NCI-H446 (cell line): ENCODE measurements around the gene RHCG.
A peak's percentile ranks its signal among the peaks of the same experiment; 100 is the strongest.

Experiments used
- DNase-seq, 2 experiments: peaks; one replicate each; lab custom pipeline; 2025; lab: John Stamatoyannopoulos, UW

Gene RHCG

DNA sequence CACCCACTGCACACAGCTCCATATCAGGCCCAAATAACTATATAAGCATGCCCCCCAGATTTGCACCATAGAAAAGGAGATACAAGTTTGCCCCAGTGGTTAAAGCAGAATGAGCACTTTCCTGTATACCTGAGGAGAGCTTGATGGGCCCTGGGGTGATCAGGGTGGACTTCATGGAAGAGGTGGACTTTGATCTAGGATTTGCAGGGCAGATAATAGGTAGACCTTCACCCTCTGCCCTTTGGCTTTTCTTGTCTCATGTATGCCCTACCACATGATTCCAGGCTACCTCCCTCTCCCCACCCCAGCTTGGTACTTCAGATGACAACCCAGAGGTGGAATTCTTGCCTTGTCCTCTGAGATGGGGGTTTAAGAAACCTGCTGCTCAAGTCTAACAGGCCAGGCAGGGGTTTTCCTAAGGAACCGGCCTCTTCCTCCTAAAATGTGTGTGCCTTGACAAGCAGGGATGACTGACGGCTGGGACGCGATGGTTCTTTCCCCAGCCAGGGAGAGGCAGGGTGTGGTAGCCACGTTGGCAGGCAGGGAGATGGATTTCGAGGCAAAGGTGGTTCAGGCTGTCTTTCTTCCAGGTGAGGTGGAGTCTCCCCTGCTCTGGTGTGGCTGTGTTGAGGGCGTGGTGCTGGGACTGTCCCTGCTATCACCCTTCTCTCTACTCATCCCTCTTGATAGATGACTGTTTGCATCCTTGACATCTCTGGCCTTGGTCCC is 6.6 kb upstream of the RHCG start:
- DNase-seq = no peak

DNA sequence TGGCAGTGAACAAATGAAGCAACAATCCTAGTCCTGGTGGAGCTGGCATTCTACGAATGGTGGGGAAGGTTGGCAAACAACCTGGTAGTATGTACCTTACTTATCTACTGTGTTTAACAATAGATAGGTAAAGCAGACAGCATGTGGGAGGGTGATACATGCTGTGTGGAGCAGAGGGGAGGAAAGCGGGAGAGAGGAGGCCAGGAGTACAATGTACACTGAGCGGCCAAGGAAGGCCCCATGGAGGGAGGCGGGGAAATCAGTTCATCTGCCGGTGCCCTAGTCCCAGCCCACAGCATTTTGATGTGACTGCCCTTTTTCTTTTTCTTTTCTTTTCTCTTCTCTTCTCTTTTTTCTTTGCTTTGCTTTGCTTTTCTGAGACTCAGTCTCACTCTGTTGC is 5.3 kb upstream of the RHCG start:
- DNase-seq = no peak

DNA sequence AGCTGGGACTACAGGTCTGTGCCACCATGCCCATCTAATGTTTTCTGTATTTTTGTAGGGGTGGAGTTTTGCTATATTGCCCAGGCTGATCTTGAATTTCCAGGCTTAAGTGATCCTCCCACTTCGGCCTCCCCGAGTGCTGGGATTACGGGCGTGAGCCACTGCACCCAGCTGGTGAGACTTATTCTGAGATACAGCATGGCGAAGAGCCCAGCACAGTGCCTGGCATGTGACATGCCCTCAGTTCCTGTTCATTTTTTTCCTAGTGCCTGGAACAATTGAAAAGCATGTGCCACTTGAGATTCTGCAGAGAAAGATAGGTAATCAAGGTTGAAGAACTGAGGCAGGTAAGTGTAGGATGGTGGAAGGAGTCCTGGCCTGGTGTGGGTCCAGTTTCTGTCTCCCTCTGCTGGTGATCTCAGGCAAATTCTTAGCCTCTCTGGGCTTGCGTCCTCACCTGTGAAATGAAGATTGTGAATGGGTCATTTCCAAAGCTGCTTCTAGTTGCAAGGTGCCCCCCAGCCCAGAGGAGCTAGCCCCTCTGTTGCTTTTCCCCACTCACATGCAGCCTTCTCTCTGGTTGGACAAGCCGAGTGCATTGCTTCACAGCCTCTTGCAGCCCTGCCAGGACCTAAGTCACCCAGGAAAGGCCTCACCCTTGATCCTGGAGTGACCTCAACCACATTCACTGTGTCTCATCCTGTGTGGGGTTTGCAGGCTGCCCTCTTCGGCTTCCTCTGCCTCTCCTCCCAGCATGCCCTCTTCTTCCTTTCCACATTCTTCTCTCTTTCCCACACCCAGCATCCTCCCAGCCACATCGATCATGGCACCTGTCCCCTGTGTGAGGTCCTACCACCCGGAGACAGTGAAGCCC is 4.3 kb upstream of the RHCG start:
- no peak for DNase-seq

DNA sequence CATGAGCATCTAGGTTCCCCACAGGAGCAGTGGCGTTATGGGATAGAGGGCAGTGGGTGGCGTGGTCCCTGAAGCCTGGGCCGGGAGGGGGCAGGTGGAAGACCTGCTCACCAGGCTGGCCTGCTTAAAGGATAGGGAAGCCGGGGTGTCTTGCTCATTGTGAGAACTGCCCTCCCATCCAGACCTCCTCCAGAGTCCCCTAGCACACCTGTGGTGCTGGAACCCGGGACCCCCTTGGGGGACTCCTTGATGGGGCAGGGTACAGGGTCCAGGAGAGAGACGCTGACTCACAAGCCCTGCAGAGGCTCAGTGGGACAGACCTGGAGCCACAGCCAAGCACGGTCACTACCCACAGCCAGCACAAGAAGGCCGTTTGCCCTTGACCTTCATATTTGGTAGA is 2.8 kb upstream of the RHCG start:
- no peak for DNase-seq

DNA sequence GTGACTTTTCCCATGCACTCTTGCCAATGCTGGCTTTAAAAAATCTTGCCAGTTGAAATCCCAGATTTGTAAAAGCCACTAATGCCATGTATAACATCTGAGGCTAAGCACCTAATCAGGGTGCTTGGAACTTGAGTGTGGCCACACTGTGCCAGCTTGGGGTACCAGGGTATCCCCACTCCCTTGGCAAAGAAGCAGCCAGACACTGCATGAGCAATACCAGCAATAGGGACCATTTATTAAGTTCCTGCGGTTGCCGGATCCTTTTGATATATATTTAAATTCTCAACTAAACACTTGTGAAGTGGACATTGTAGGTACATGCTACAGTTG is 2.2 kb upstream of the RHCG start:
- DNase-seq = no peak

DNA sequence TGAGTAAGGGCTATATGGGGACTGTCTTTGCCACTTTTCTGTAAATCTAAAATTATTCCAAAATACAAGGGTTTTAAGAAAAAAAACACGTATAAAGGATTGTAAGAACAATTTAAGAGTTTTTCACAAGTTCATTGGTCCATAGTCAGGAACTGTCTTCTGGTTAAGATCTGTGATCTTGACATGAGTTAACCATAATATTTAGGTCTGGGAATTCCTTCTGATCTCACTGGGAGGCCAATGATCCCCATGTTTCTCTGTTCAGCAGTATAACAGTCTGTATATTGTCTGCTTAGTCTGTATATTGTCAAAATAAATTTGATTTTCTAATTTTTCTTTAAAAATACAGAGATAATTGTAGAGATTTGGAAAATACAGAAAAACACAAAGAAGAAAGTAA is 848 bp upstream of the RHCG start:
- DNase-seq = no peak

DNA sequence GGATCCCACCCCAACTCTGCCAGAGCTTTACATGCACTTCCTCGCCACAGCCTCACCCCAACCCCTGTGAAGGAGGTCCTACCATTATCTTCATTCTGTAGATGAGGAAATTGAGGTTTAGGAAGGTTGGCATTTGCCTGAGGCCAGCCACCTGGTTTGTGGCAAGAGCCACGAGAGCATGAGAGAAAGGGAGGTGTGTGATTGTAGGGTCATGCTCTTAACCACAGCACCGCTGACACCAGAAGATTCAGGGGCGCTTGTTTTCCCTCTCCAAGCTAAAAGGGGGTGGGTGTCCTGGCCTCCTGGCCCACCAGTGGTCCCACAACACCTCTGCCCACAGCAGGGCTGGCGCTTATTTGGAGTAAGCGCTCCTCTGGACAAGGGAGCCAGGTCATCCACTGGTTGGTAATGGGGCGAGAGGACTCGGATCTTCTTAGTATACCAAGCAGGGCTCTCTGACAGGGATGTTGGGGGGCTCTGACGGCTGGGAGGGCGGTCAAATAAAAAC is 691 bp downstream of the RHCG start:
- no peak for DNase-seq

DNA sequence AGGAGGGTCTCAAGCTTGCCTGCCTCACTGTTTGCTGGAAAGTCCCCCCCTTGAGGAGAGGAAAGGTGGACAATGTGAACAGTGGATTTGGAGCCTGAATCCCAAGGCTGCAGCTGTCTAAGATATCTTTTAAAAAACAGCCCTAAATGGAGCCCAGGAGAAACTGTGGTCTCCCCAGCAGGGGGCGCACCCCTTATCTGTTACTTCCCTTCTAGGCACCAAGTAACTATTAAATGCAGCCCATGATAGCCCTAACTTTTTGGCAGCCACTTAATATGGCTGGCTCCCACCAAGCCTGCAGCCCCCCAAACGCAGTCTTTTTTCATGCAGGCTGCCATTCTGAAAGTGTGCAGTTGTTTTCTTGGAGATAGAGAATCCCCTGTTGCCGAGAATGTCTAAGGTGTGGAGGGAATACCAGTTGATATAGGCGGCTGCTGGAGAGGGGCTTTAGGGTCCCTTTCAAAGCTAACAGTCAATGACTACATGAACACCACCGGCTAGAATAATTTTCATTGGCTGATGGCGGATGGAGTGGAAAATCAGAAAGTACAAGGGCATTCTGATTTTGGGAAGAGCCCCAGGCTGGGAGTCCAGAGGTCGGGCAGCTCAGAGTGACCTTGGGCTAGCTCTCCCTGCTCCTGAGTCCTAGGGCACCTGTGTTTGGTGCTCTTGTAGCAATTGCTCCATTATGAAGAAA is 1.3 kb downstream of the RHCG start:
- no peak for DNase-seq

DNA sequence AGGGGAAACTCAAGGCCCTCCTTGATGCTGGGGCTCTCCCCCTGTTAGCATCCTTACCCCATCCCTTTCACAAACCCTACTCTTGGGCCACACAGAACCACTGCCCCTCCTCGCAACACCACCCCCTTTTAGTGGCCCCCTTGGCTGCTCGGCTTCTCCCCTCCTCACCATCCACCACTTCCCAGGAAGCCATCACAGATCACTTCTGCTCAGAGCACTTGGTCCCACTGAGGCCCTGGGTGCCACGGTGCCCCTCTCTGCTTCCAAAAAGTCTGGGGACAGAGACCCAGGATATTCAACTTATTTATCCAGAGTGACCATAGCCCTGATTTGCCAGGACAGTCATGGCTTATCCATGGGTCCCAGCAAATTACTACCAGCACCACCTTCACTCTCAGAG is 2.4 kb downstream of the RHCG start:
- no peak for DNase-seq

DNA sequence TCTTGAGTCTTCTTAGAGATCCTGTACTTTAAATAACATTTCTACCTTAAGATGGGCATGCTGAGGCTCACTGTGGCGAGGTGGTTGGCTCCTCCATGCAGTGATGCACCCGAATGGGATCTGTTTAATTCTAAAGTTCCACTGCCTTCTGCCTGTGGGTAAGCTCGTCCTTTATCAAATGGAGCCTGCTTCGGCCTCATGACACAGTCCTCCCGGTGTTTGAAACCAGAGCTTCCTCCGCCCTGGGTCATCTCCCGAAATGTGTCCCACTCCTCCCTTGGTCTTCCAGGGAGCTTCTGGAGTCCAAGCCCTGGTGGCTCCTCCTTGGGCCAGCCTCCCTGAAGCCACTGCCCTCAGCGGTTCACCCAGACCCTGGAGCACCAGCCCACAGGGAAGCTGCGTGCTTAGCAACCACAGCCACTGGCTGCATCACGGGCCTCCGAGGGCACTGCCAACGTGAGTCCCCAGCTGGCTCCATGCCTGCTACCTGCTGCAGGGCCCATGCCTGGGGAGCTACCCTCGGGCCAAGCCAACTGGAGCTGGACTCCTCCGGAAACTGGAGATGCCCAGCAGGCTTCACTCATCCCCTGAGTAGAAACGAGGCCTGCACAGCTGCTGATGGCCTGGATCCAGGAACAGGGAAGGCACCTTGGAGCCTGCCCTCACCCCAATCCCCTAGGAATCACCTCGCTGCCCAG is 3.3 kb downstream of the RHCG start:
- peak in 1 of 2 experiments; percentile 28 for DNase-seq

DNA sequence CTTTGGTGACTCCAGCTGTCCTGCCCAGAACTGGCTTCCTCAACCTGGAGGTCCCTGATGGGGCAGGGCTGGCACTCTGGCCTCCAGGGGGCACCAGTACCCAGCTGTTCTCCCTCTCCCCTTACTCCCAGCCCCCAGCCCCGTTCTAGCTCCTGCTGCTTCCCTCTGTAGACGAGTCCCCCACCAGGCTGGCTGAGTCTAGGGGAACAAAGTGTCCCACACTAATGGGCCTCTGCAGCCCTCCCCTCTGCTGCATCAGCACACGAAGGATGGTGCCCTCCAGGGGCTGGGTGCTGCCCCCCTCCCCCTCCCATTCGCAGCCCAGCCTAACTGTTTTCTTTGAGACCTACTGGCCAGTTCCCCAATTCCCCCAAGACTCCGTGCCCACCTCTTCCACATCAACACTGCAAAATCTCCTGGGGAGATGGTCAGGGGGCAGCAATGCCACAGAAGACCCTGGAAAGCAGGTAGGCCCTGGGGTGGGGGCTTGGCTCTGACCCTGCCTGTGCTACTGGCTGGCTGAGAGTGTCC is 4.2 kb downstream of the RHCG start:
- peak in 1 of 2 experiments; percentile 2 for DNase-seq

DNA sequence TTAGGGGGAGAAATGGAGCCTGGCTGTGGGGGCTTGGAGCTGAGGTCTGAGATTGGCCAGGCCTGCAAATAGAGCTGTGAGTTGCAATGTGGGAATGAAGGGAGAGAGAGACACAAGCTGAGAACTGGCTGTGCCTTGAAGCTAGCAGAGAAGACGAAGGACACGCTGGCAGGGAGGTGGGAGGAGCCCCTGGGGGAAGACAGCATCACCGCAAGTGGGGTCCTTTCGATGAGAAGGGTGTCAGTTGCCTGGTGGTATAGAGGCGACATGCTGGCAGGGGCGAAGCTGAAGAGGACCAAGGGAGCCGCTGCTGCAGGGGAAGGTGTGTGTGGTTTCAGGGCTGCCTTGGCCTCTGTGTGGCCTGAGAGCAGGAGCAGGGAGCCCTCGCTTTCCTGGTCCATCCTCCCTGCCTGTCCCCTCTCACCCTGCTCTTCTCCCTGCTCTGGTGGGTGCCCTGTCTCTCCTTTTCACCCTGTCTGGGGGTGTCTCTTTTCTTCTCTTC is 5.5 kb downstream of the RHCG start:
- DNase-seq = no peak

DNA sequence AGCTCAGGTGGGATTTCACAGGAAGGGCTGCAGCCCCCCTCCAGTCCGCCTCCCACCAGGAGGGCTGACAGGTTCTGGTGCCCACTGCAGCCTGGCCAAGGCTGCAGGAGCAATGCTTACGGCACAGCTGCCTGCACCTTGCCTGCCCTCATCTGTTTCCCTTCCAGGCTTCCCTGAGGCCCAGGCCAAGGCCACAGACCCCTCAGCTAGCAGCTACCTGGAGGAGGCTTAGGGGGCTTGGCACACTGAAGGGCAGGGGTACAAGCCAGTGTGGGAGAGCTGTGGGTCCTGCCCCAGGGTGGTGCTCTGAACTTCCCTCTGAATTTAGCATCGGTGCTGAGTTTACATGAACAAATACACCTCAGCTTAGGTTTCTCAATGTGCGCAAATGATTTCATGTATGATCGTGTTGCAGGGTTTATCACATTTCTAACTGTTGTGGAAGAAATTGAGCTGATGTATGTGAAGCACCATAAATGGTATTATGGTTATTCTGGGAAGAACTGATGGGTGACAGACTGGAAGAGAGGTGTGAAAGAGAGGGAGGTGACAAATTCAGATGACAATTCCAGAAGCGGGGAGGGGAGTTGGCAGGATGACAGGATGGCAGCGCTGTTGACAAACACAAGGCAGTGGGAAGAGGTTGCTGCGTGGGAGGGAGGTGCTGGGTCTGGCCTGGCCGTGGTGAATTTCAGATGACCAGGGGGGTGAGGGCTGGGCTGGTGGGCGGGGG is 6.1 kb downstream of the RHCG start:
- no peak for DNase-seq

DNA sequence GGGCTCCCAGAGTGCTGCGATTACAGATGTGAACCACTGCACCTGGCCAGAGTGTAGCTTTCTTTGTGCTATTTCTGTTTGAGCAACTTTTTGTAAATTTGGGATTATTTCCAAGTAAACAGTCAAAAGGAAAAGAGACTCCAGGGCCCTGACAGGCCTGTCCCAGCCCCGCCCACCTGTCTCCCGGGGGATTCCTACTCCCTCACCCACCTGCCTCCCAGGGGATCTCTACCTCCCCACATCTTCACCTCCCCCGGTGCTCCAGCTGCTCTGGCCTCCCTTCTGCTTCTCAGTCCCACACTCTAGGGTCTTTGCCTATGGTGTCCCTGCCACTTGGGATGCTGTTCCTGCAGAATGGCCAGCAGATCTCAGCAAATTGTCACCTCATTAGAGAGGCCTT is 7.0 kb downstream of the RHCG start:
- DNase-seq = no peak

DNA sequence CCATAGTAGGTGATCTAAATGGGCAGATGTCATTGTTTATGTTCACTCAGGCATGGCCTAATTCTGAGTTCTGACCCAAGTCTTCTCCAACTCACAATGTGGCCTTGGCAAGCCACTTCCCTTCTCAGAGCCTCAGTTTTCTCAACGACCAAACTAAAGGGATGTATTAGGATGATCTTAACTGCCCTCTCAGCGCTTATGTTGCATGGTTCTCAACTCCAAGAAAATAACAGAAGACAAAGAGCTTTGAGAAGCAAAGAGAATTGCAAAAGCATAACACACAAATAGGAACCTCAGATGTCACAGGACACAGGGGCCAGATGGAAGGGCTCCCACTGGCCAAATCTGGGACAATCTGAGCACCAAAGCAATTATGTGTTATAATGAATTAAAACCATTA is 8.6 kb downstream of the RHCG start:
- DNase-seq = no peak

DNA sequence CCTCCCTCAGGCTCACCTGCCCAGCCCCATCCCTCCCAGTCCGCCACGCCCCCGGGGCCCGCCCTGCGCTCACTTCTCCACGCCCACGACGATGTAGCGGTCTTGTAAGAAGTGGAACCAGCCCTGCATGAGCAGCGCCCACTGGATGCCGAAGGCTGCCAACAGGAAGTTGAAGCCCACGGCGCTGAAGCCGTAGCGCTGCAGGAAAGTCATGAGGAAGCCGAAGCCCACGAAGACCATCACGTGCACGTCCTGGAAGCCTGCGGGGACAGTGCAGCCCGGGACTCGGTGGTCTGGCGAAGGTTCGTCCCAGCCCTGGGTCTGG is 9.7 kb downstream of the RHCG start:
- DNase-seq = no peak

DNA sequence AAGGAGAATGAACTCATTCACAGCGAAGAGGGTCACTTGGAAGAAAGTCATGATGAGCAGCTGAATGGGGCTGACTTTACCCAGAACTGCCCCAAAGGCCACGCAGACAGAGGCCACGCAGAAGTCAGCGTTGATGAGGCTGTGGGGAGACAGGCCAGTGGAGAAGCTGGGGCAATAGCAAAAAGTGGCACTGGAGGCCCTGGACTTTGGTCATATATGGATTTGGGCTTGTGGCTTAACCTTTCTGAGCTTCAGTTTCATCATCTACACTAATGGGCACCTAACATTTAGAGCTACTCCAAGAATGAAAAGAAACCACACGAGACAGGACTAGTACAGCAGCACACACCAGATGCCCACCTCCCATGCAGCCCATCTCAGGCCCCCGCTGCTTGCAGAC is 13.3 kb downstream of the RHCG start:
- DNase-seq = no peak

DNA sequence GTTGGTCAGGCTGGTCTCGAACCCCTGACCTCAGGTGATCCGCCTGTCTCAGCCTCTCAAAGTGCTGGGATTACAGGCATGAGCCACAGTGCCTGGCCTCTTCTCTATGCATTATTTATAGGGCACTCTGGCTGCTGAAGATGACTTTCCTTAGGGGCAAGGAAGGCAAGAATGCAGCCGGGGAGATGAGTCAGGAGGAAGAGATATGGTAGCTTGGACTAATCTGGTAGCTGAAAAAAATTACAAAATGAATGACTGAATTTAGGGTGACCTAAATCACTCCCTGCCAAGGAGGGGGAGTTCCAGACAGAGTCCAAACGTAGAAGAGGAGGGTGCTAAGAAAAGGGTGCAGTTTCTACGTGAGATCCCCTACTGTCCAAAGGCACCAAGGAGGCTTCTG is 14.2 kb downstream of the RHCG start:
- no peak for DNase-seq

DNA sequence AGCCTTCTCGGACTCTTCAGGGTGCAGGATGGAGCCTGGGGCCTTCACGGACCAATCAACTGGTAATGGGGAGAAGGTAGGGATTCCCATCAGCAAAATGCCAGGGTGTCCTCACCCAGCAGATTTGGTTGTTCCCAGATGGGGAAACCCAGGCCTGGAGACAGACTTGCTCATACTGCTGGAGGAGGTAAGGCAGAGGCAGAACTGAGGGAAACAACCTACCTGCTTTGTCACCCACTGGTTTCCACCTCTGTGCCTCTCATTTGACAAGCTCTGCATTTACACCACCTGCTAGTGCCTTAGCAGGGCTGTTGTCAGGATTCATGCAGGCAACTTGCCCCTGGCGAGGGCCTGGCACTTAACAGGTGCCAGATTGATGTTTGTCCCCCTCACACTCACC is 15.9 kb downstream of the RHCG start:
- no peak for DNase-seq

DNA sequence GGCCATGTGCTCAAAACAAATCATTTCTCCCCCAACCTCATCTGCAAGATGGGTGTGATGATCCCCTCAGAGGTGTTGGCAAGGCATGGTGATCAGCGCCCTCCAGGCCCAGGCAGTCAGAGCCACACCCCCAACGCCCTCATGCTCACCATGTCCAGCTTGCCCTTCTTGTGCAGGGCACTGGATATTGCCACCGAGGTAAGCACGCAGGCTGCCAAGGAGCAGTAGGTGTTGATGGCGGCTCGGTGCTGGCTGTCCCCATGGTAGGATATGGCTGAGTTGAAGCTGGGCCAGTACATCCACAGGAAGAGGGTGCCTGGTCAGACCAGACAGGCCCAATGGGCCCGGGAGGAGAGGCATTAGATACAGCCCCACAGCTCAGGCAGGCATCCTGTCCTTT is 17.2 kb downstream of the RHCG start:
- DNase-seq = no peak
